DLD1 (cell line): ENCODE results near the gene TPI1.
"Not testable (repeated sequence)": the region's sequence is repeated elsewhere in the genome, so short reads cannot be mapped to it uniquely, and the experiment has no call there.

Source experiments
- in situ Hi-C: cut with HindIII; loops from 2 replicates; pipeline ENCODE4 v1.10.0; 2017; ENCODE audit warnings: low sequenced_read_pairs

The TPI1 gene

GRCh38 chr12:6846316-6846869 is 20.9 kb upstream of the TPI1 start:
- in situ Hi-C loops: no loop called here

- in situ Hi-C loops: no loop called here
Observed at GRCh38 chr12:6847676-6848075, 19.7 kb upstream of the TPI1 start.

- in situ Hi-C loops: no loop called here
Observed at GRCh38 chr12:6849427-6849826, 17.9 kb upstream of the TPI1 start.

- in situ Hi-C loops: no loop called here
Observed at GRCh38 chr12:6849976-6850560, 17.3 kb upstream of the TPI1 start.

- in situ Hi-C loops: no loop called here
Observed at GRCh38 chr12:6850796-6851152, 16.6 kb upstream of the TPI1 start.

GRCh38 chr12:6851153-6851920 is 16.0 kb upstream of the TPI1 start, which contains the start of gene CDCA3:
TSS of gene CDCA3 (minus strand) at chr12:6851286. CDS start at chr12:6850952, 334 bp downstream.
- in situ Hi-C loops: no loop called here

GRCh38 chr12:6851921-6852650 is 15.2 kb upstream of the TPI1 start, which contains the start of gene USP5:
TSS of gene USP5 (plus strand) at chr12:6852150. CDS start at chr12:6852180, 30 bp downstream.
- in situ Hi-C loops: no loop called here

- in situ Hi-C loops: no loop called here
Observed at GRCh38 chr12:6852651-6853354, 14.5 kb upstream of the TPI1 start.

- in situ Hi-C loops: no loop called here
Observed at GRCh38 chr12:6853626-6854025, 13.7 kb upstream of the TPI1 start.

- in situ Hi-C loops: no loop called here
Observed at GRCh38 chr12:6854036-6854435, 13.3 kb upstream of the TPI1 start.

- in situ Hi-C loops: no loop called here
Observed at GRCh38 chr12:6855322-6855721, 12.0 kb upstream of the TPI1 start.

GRCh38 chr12:6858799-6859198 is 8.5 kb upstream of the TPI1 start:
- in situ Hi-C loops: no loop called here

- in situ Hi-C loops: no loop called here
Observed at GRCh38 chr12:6860116-6860515, 7.2 kb upstream of the TPI1 start.

- in situ Hi-C loops: no loop called here
Observed at GRCh38 chr12:6860942-6861341, 6.4 kb upstream of the TPI1 start.

GRCh38 chr12:6861391-6861790 is 5.9 kb upstream of the TPI1 start:
- in situ Hi-C loops: no loop called here

- in situ Hi-C loops: no loop called here
Observed at GRCh38 chr12:6863033-6863432, 4.3 kb upstream of the TPI1 start.

GRCh38 chr12:6863586-6864321 is 3.6 kb upstream of the TPI1 start:
- in situ Hi-C loops: no loop called here

GRCh38 chr12:6865307-6865706 is 2.0 kb upstream of the TPI1 start:
- in situ Hi-C loops: not testable (repeated sequence)

GRCh38 chr12:6866163-6866919 is 990 bp upstream of the TPI1 start:
- in situ Hi-C loops: no loop called here
